HUES6 (cell line): Measurements from ENCODE around the gene ATP10D.
"Not testable (repeated sequence)": the region's sequence is repeated elsewhere in the genome, so short reads cannot be mapped to it uniquely, and the experiment has no call there.

Source experiments
- H3K27ac ChIP-seq: 2 replicates; pipeline ENCODE4 v1.7.0; 2013; ENCODE audit warnings: low read depth, mild to moderate bottlenecking, low read length, inconsistent platforms
- H3K27me3 ChIP-seq: 2 replicates; pipeline ENCODE4 v1.6.1; 2013; ENCODE audit warnings: low read length; ENCODE audit not compliant: control insufficient read depth, insufficient read depth
- H3K36me3 ChIP-seq: 2 replicates; pipeline ENCODE4 v1.6.1; 2013; ENCODE audit warnings: low read length; ENCODE audit not compliant: control insufficient read depth, insufficient read depth
- H3K4me1 ChIP-seq: 2 replicates; pipeline ENCODE4 v1.6.1; 2013; ENCODE audit warnings: low read length; ENCODE audit not compliant: control insufficient read depth, insufficient read depth
- H3K4me3 ChIP-seq: 2 replicates; pipeline ENCODE4 v1.5.1; 2013; ENCODE audit warnings: low read depth, low read length
- H3K9ac ChIP-seq: one replicate; pipeline ENCODE4 v1.6.1; 2013; ENCODE audit warnings: mild to moderate bottlenecking, low read length
- H3K9me3 ChIP-seq: 2 replicates; pipeline ENCODE4 v1.6.1; 2013; ENCODE audit warnings: low read depth, low read length; ENCODE audit not compliant: control insufficient read depth, insufficient read depth

Gene ATP10D

GRCh38 chr4:47534772-47535171, 49.7 kb downstream of the ATP10D start:
- Histone ChIP-seq H3K4me3 (no peak overlapping the region), H3K9me3 (no peaks in the 10 kb centered on the region; the same call in 1 of the 2 replicates), H3K4me1 (peaks cover 9% of the 10 kb centered on the region)

GRCh38 chr4:47535567-47536147, 50.6 kb downstream of the ATP10D start:
- Histone ChIP-seq H3K4me3 (no peak overlapping the region), H3K27ac (no peak overlapping the region), H3K36me3 (no peaks in the 10 kb centered on the region), H3K4me1 (peaks cover 9% of the 10 kb centered on the region), H3K9me3 (no peaks in the 10 kb centered on the region), H3K9ac (no peak overlapping the region), H3K27me3 (no peaks in the 10 kb centered on the region)

More at GRCh38 chr4:47534772-47535171, 49.7 kb downstream of the ATP10D start:
- no peaks in the 10 kb centered on the region for H3K36me3 ChIP-seq
- no peak overlapping the region for H3K27ac ChIP-seq
- no peak overlapping the region for H3K9ac ChIP-seq
- no peaks in the 10 kb centered on the region for H3K27me3 ChIP-seq

- H3K9me3 ChIP-seq: no peaks in the 10 kb centered on the region
- no peaks in the 10 kb centered on the region for H3K4me1 ChIP-seq
- no peak overlapping the region for H3K27ac ChIP-seq
- no peak overlapping the region for H3K4me3 ChIP-seq
- H3K9ac ChIP-seq: no peak overlapping the region
- no peaks in the 10 kb centered on the region for H3K36me3 ChIP-seq
- H3K27me3 ChIP-seq: no peaks in the 10 kb centered on the region
Observed at GRCh38 chr4:47536966-47537365, 51.9 kb downstream of the ATP10D start.

GRCh38 chr4:47538111-47538824, 53.2 kb downstream of the ATP10D start:
- Histone ChIP-seq H3K4me3 (no peak overlapping the region), H3K9me3 (no peaks in the 10 kb centered on the region), H3K36me3 (no peaks in the 10 kb centered on the region), H3K27me3 (no peaks in the 10 kb centered on the region), H3K9ac (no peak overlapping the region), H3K4me1 (no peaks in the 10 kb centered on the region), H3K27ac (no peak overlapping the region)

- H3K4me1 ChIP-seq: no peaks in the 10 kb centered on the region
- no peaks in the 10 kb centered on the region for H3K9me3 ChIP-seq
- H3K9ac ChIP-seq: no peak overlapping the region
- no peaks in the 10 kb centered on the region for H3K36me3 ChIP-seq
- H3K27me3 ChIP-seq: no peaks in the 10 kb centered on the region
- H3K4me3 ChIP-seq: no peak overlapping the region
- no peak overlapping the region for H3K27ac ChIP-seq
Observed at GRCh38 chr4:47538825-47539154, 53.7 kb downstream of the ATP10D start.

GRCh38 chr4:47542640-47543039, 57.6 kb downstream of the ATP10D start:
- H3K27ac ChIP-seq, H3K9ac ChIP-seq, H3K9me3 ChIP-seq, H3K4me1 ChIP-seq, H3K36me3 ChIP-seq, H3K4me3 ChIP-seq, H3K27me3 ChIP-seq: not testable (repeated sequence)

GRCh38 chr4:47543331-47543730, 58.3 kb downstream of the ATP10D start:
- Histone ChIP-seq H3K4me3 (no peak overlapping the region), H3K9ac (no peak overlapping the region), H3K4me1 (no peaks in the 10 kb centered on the region), H3K27ac (no peak overlapping the region), H3K27me3 (no peaks in the 10 kb centered on the region), H3K36me3 (no peaks in the 10 kb centered on the region), H3K9me3 (no peaks in the 10 kb centered on the region)

GRCh38 chr4:47550357-47550756, 65.3 kb downstream of the ATP10D start:
- not testable (repeated sequence) for H3K36me3 ChIP-seq, H3K9me3 ChIP-seq, H3K4me1 ChIP-seq, H3K27ac ChIP-seq, H3K4me3 ChIP-seq, H3K9ac ChIP-seq, H3K27me3 ChIP-seq

GRCh38 chr4:47550899-47551548, 65.9 kb downstream of the ATP10D start:
- Histone ChIP-seq H3K4me1 (peaks cover 4% of the 10 kb centered on the region; the same call in 1 of the 2 replicates), H3K9me3 (no peaks in the 10 kb centered on the region), H3K27me3 (no peaks in the 10 kb centered on the region), H3K9ac (no peak overlapping the region), H3K27ac (no peak overlapping the region), H3K36me3 (no peaks in the 10 kb centered on the region), H3K4me3 (no peak overlapping the region)

GRCh38 chr4:47551682-47552081, 66.6 kb downstream of the ATP10D start:
- H3K27ac ChIP-seq: no peak overlapping the region
- H3K36me3 ChIP-seq: no peaks in the 10 kb centered on the region
- H3K9ac ChIP-seq: no peak overlapping the region
- no peaks in the 10 kb centered on the region for H3K27me3 ChIP-seq
- no peak overlapping the region for H3K4me3 ChIP-seq
- H3K4me1 ChIP-seq: peaks cover 4% of the 10 kb centered on the region; the same call in 1 of the 2 replicates
- H3K9me3 ChIP-seq: no peaks in the 10 kb centered on the region

GRCh38 chr4:47553329-47554125, 68.5 kb downstream of the ATP10D start:
- no peaks in the 10 kb centered on the region for H3K9me3 ChIP-seq
- H3K9ac ChIP-seq: no peak overlapping the region
- no peaks in the 10 kb centered on the region for H3K27me3 ChIP-seq
- H3K4me1 ChIP-seq: peaks cover 4% of the 10 kb centered on the region; the same call in 1 of the 2 replicates
- no peak overlapping the region for H3K27ac ChIP-seq
- no peak overlapping the region for H3K4me3 ChIP-seq
- no peaks in the 10 kb centered on the region for H3K36me3 ChIP-seq
